Activated naive CD8-positive, alpha-beta T cell (primary cell): ENCODE measurements around the gene COL6A3.

Source experiments
- H3K27ac Mint-ChIP-seq: one replicate; pipeline ENCODE4 v1.8.0; 2021; ENCODE audit warnings: mixed read lengths
- H3K27me3 Mint-ChIP-seq: one replicate; pipeline ENCODE4 v1.8.0; 2021; ENCODE audit warnings: mixed read lengths
- H3K36me3 Mint-ChIP-seq: one replicate; pipeline ENCODE4 v1.8.0; 2021; ENCODE audit warnings: mixed read lengths
- H3K4me1 Mint-ChIP-seq: one replicate; pipeline ENCODE4 v1.8.0; 2021; ENCODE audit warnings: low read depth, mixed read lengths
- H3K4me3 Mint-ChIP-seq: one replicate; pipeline ENCODE4 v1.8.0; 2021; ENCODE audit warnings: mild to moderate bottlenecking, mixed read lengths
- H3K9me3 Mint-ChIP-seq: one replicate; pipeline ENCODE4 v1.8.0; 2021; ENCODE audit warnings: low read depth, mixed read lengths

COL6A3 gene, protein sequence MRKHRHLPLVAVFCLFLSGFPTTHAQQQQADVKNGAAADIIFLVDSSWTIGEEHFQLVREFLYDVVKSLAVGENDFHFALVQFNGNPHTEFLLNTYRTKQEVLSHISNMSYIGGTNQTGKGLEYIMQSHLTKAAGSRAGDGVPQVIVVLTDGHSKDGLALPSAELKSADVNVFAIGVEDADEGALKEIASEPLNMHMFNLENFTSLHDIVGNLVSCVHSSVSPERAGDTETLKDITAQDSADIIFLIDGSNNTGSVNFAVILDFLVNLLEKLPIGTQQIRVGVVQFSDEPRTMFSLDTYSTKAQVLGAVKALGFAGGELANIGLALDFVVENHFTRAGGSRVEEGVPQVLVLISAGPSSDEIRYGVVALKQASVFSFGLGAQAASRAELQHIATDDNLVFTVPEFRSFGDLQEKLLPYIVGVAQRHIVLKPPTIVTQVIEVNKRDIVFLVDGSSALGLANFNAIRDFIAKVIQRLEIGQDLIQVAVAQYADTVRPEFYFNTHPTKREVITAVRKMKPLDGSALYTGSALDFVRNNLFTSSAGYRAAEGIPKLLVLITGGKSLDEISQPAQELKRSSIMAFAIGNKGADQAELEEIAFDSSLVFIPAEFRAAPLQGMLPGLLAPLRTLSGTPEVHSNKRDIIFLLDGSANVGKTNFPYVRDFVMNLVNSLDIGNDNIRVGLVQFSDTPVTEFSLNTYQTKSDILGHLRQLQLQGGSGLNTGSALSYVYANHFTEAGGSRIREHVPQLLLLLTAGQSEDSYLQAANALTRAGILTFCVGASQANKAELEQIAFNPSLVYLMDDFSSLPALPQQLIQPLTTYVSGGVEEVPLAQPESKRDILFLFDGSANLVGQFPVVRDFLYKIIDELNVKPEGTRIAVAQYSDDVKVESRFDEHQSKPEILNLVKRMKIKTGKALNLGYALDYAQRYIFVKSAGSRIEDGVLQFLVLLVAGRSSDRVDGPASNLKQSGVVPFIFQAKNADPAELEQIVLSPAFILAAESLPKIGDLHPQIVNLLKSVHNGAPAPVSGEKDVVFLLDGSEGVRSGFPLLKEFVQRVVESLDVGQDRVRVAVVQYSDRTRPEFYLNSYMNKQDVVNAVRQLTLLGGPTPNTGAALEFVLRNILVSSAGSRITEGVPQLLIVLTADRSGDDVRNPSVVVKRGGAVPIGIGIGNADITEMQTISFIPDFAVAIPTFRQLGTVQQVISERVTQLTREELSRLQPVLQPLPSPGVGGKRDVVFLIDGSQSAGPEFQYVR (N-terminal part only)

GRCh38 chr2:237413777-237414661 is at the start of gene COL6A3:
TSS of gene COL6A3 (minus strand) at chr2:237414164. CDS start at chr2:237396817, 17,347 bp downstream.
- no peaks in the 10 kb centered on the region for H3K9me3 Mint-ChIP-seq
- H3K4me1 Mint-ChIP-seq, result no peaks in the 10 kb centered on the region
- no peaks in the 10 kb centered on the region for H3K27me3 Mint-ChIP-seq
- H3K27ac Mint-ChIP-seq, result no peak within 1 kb of the TSS
- peaks cover 5% of the 10 kb centered on the region for H3K36me3 Mint-ChIP-seq
- H3K4me3 Mint-ChIP-seq, result no peak within 1 kb of the TSS

DNA sequence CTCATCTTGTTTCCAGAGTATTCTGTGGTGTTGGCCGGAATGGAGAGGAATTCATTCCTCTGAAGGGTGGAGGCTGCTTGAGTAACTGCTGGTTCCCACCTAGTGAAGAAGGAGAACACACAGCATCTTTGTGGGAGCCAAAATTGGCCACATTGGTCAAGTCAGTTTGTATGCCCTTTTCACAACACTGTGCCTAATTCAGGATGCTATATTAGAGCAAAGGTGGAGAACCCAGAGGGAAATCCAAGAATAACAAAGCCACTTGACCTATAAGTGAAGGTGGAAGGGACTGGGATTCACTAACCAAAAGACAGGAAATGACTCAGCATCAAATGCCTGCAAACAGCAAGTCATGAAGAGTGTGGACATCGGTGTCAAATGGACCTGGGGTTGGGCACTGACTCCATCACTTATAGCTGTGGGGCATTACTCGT is 45.8 kb upstream of the COL6A3 start:
- no peaks in the 10 kb centered on the region for H3K27me3 Mint-ChIP-seq
- H3K9me3 Mint-ChIP-seq, result no peaks in the 10 kb centered on the region
- no peak overlapping the region for H3K4me3 Mint-ChIP-seq
- peaks cover 18% of the 10 kb centered on the region for H3K4me1 Mint-ChIP-seq
- H3K27ac Mint-ChIP-seq, result no peak overlapping the region
- peaks cover 3% of the 10 kb centered on the region for H3K36me3 Mint-ChIP-seq

GRCh38 chr2:237459226-237459625 is 45.3 kb upstream of the COL6A3 start:
- Mint-ChIP-seq H3K4me3 (no peak overlapping the region), H3K27ac (no peak overlapping the region), H3K27me3 (no peaks in the 10 kb centered on the region), H3K36me3 (peaks cover 3% of the 10 kb centered on the region), H3K4me1 (peaks cover 18% of the 10 kb centered on the region), H3K9me3 (no peaks in the 10 kb centered on the region)

DNA sequence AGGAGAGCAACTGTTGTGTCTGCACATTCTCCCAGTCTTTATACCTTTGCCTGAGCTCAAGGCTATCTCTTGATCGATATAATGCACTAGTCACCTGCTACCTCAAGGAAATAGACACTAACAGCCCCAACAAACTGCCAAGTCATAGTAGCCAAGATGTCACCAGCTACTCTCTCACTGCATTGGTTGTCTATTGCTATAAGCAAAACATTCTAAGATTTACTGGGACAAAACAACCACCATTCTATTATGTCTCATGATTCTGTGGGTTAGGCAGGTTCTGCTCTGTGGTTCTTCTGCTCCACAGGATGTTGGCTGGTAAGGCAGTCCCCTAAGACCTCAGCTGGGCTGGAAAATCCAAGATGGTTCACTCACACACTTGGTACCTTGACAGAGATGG is 44.6 kb upstream of the COL6A3 start:
- Mint-ChIP-seq H3K36me3 (peaks cover 3% of the 10 kb centered on the region), H3K4me3 (no peak overlapping the region), H3K4me1 (peaks cover 18% of the 10 kb centered on the region), H3K9me3 (no peaks in the 10 kb centered on the region), H3K27me3 (no peaks in the 10 kb centered on the region), H3K27ac (peak overlapping the region; percentile 31)

DNA sequence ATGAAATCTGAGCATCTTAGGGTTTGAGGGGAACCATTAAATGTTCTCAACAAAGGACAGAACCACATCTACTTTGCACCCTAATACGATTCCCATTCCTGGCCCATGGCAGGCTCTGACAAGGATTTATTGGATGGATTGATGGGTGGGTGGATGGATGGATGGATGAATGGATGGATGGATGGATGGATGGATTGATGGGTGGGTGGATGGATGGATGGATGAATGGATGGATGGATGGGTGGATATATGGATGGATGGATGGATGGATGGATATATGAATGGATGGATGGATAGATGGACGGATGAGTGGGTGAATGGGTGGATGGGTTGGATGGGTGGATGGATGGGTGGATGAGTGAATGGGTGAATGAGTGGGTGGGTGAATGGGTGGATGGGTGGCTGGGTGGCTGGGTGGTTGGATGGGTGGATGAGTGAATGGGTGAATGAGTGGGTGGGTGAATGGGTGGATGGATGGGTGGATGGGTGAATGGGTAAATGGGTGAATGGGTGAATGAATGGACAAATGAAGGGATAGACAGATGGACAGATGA is 43.5 kb upstream of the COL6A3 start:
- Mint-ChIP-seq H3K27me3 (no peaks in the 10 kb centered on the region), H3K4me3 (no peak overlapping the region), H3K27ac (no peak overlapping the region), H3K4me1 (peaks cover 18% of the 10 kb centered on the region), H3K36me3 (peaks cover 3% of the 10 kb centered on the region), H3K9me3 (no peaks in the 10 kb centered on the region)

GRCh38 chr2:237456200-237456843 is 42.4 kb upstream of the COL6A3 start:
- H3K27ac Mint-ChIP-seq, result no peak overlapping the region
- H3K4me1 Mint-ChIP-seq, result peaks cover 18% of the 10 kb centered on the region
- H3K27me3 Mint-ChIP-seq, result no peaks in the 10 kb centered on the region
- peaks cover 3% of the 10 kb centered on the region for H3K36me3 Mint-ChIP-seq
- no peak overlapping the region for H3K4me3 Mint-ChIP-seq
- H3K9me3 Mint-ChIP-seq, result no peaks in the 10 kb centered on the region

- Mint-ChIP-seq H3K27me3 (no peaks in the 10 kb centered on the region), H3K9me3 (no peaks in the 10 kb centered on the region), H3K4me3 (no peak overlapping the region), H3K36me3 (peaks cover 3% of the 10 kb centered on the region), H3K27ac (no peak overlapping the region), H3K4me1 (peaks cover 21% of the 10 kb centered on the region)
Measured at GRCh38 chr2:237455764-237456163, 41.8 kb upstream of the COL6A3 start.

DNA sequence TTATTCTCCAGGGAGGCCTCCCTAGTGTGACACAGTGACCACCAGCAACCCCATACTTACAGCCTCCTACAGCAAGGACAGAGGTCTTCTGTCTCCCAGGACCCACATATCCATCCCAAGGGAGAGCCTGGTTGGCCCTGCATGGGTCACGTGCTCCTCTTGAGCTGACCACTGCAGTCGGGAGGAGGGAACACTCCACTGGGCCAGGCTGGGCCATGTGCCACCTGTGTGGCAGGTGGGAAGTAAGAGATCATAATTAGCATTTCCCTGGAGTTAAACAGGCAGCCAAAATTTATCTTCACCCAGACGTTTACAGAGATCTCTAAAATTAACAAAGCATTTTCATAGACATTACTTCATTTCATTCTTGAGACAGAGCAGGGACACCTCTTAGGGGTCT is 39.7 kb upstream of the COL6A3 start:
- no peaks in the 10 kb centered on the region for H3K27me3 Mint-ChIP-seq

GRCh38 chr2:237452861-237453260 is 38.9 kb upstream of the COL6A3 start:
- Mint-ChIP-seq H3K4me3 (no peak overlapping the region), H3K36me3 (peaks cover 3% of the 10 kb centered on the region), H3K27ac (no peak overlapping the region), H3K27me3 (no peaks in the 10 kb centered on the region), H3K4me1 (peaks cover 19% of the 10 kb centered on the region), H3K9me3 (no peaks in the 10 kb centered on the region)

More for the DNA sequence above, 39.7 kb upstream of the COL6A3 start:
- Mint-ChIP-seq H3K4me3 (no peak overlapping the region), H3K27ac (no peak overlapping the region), H3K4me1 (peaks cover 27% of the 10 kb centered on the region), H3K36me3 (peaks cover 3% of the 10 kb centered on the region), H3K9me3 (no peaks in the 10 kb centered on the region)

- Mint-ChIP-seq H3K27me3 (no peaks in the 10 kb centered on the region), H3K4me1 (peaks cover 16% of the 10 kb centered on the region), H3K4me3 (no peak overlapping the region)
Measured at GRCh38 chr2:237451643-237452469, 37.9 kb upstream of the COL6A3 start.

DNA sequence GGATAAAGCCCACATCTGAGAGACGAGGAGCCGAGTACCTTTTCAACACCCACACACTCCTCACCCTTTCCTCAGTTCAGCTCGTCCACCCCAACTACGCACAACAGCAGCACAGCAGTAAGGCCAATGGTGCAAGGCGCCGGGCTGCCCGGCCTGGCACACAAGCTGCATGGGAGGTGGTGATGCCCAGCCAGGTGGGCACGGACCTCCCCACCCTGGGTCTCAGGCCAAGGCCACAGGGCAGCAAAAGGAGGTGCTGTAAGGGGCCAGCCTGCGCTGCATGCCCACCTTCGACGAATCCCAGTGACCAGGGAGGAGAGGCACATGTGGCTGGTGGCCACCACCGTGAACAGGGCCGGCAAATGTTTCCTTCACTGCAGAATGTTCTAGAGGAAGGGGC is 36.6 kb upstream of the COL6A3 start:
- Mint-ChIP-seq H3K4me1 (peaks cover 14% of the 10 kb centered on the region), H3K27me3 (no peaks in the 10 kb centered on the region), H3K36me3 (no peaks in the 10 kb centered on the region), H3K27ac (no peak overlapping the region), H3K9me3 (no peaks in the 10 kb centered on the region), H3K4me3 (no peak overlapping the region)

More at GRCh38 chr2:237451643-237452469, 37.9 kb upstream of the COL6A3 start:
- Mint-ChIP-seq H3K27ac (peak overlapping the region; percentile 34), H3K9me3 (no peaks in the 10 kb centered on the region), H3K36me3 (no peaks in the 10 kb centered on the region)

- no peak overlapping the region for H3K27ac Mint-ChIP-seq
- peaks cover 19% of the 10 kb centered on the region for H3K4me1 Mint-ChIP-seq
- H3K4me3 Mint-ChIP-seq, result no peak overlapping the region
- no peaks in the 10 kb centered on the region for H3K36me3 Mint-ChIP-seq
- no peaks in the 10 kb centered on the region for H3K9me3 Mint-ChIP-seq
- H3K27me3 Mint-ChIP-seq, result no peaks in the 10 kb centered on the region
Measured at GRCh38 chr2:237450108-237450507, 36.1 kb upstream of the COL6A3 start.
